ENCODE results near the gene XPNPEP2. TPM values are rescaled to one million over a fixed set of nuclear protein-coding genes. Genes with fewer than 3 reads are reported as not detected.

Gene XPNPEP2
- polyA plus RNA-seq, 3 donors: 0.19 TPM; not detected in 2

DNA sequence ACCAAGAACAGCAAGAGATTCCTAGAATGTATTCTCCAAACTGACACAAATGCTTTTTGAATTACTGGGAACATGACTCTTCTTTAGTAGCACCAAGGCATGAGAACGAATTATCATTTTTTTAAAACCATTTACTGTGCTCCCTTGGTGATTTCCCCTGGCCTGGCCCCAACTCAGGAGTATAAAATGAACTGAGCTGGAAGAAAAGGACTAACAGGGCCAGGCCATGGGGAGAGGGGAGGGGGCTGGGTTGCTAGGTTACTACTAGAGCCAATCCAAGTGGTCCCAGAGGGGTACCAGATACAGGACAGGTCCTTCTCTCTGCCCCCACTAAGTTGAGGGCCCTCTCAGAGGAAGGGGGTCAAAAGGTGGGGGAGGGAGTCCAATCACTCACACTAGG is 64.1 kb downstream of the XPNPEP2 start:
- H3K4me2 ChIP-seq (replicated peaks; ENCODE audit: extremely low read depth, low read length, poor library complexity, severe bottlenecking): no peak overlapping the region
- H3K27me3 ChIP-seq (ENCODE audit: control insufficient read depth in 2 of 2, insufficient read depth in 2 of 2, low read length in 2 of 2): no peaks in the 10 kb centered on the region
- H3K9ac ChIP-seq (ENCODE audit: insufficient read depth, low read length, poor library complexity, severe bottlenecking): no peak overlapping the region
- H3K9me3 ChIP-seq (replicated peaks in 1 of 2; ENCODE audit: control insufficient read depth in 1 of 2, insufficient read depth in 1 of 2, low read length in 2 of 2): no peaks in the 10 kb centered on the region
- no CpG with 5 or more reads among the region's 1 CpG for WGBS (ENCODE audit: insufficient coverage)
- H3K36me3 ChIP-seq (replicated peaks in 1 of 2; ENCODE audit: control insufficient read depth in 1 of 2, insufficient read depth in 2 of 2, low read length in 2 of 2): peaks cover 3 to 14% of the 10 kb centered on the region in 2 donors
- intact Hi-C loops (cut with micrococcal nuclease): no loop called here
- no peak overlapping the region for H3K27ac Mint-ChIP-seq
- H3K4me1 Mint-ChIP-seq: peaks cover 30% of the 10 kb centered on the region
- DNase-seq: no peak
- no peak overlapping the region for H3K27ac ChIP-seq (ENCODE audit: low read depth in 1 of 2, low read length in 2 of 2)
- peaks cover 0 to 10% (median 1%) of the 10 kb centered on the region in 3 donors for H3K27me3 Mint-ChIP-seq (ENCODE audit: low read depth in 3 of 3)
- no peaks in the 10 kb centered on the region for H3K79me2 ChIP-seq (ENCODE audit: insufficient read depth, low read length)
- TF ChIP-seq, protein P1, sequence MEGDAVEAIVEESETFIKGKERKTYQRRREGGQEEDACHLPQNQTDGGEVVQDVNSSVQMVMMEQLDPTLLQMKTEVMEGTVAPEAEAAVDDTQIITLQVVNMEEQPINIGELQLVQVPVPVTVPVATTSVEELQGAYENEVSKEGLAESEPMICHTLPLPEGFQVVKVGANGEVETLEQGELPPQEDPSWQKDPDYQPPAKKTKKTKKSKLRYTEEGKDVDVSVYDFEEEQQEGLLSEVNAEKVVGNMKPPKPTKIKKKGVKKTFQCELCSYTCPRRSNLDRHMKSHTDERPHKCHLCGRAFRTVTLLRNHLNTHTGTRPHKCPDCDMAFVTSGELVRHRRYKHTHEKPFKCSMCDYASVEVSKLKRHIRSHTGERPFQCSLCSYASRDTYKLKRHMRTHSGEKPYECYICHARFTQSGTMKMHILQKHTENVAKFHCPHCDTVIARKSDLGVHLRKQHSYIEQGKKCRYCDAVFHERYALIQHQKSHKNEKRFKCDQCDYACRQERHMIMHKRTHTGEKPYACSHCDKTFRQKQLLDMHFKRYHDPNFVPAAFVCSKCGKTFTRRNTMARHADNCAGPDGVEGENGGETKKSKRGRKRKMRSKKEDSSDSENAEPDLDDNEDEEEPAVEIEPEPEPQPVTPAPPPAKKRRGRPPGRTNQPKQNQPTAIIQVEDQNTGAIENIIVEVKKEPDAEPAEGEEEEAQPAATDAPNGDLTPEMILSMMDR (IDR thresholded peaks at IDR 0.05): no peak
- no peak overlapping the region for H3K4me3 Mint-ChIP-seq
- H3K4me1 ChIP-seq (ENCODE audit: control insufficient read depth in 1 of 2, insufficient read depth in 2 of 2, low read length in 2 of 2): peaks cover 20 to 24% of the 10 kb centered on the region in 2 donors
- no peak overlapping the region for H2AFZ ChIP-seq (ENCODE audit: insufficient read depth, low read depth, low read length, poor library complexity, severe bottlenecking)
- H3K4me3 ChIP-seq (replicated peaks in 1 of 3; ENCODE audit: low read depth in 2 of 3, low read length in 3 of 3): no peak overlapping the region
- no peaks in the 10 kb centered on the region for H4K20me1 ChIP-seq (ENCODE audit: insufficient read depth, low read length)
- no peaks in the 10 kb centered on the region for H3K9me3 Mint-ChIP-seq
- H3K36me3 Mint-ChIP-seq: peaks cover 8 to 16% of the 10 kb centered on the region in 2 donors

DNA sequence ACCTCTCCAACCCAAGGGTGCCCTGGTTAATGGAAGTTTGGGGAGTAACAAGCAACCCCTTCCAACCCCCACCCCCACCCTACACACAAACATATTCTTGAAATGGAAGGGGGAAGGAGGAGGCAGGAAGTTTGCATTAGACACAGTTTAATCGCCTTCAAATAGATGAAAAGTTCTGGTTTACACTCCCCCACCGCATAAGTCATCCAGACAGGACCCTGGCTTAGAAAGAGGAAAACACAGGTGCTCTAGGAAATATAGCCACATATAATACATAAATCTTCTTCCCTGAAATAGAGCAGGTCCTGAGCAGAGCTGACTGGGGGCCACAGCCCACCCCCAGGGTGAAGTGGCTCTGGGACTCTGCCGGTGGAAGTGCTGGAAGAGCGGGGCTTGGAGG is 66.0 kb downstream of the XPNPEP2 start:
- TF ChIP-seq, protein P1 (IDR thresholded peaks at IDR 0.05): no peak
- intact Hi-C loops (cut with micrococcal nuclease): loop anchor here in 1 of 2 donors (5.0 kb wide), 1 partner anchor 48 kb away; no protein-coding TSS in a partner anchor
- WGBS (ENCODE audit: insufficient coverage): 53% methylated on average over 2 of the region's 4 CpGs

More for the DNA sequence above, 66.0 kb downstream of the XPNPEP2 start:
- Mint-ChIP-seq H3K4me1 (peaks cover 32% of the 10 kb centered on the region), H3K4me3 (no peak overlapping the region), H3K9me3 (no peaks in the 10 kb centered on the region), H3K27me3 (ENCODE audit: low read depth in 3 of 3) (peaks cover 0 to 13% (median 1%) of the 10 kb centered on the region in 3 donors), H3K27ac (peak overlapping the region in 1 of 7 donors; percentile 21), H3K36me3 (peaks cover 3% of the 10 kb centered on the region in 2 donors)
- no peak overlapping the region for H2AFZ ChIP-seq (ENCODE audit: insufficient read depth, low read depth, low read length, poor library complexity, severe bottlenecking)
- no peaks in the 10 kb centered on the region for H3K27me3 ChIP-seq (ENCODE audit: control insufficient read depth in 2 of 2, insufficient read depth in 2 of 2, low read length in 2 of 2)
- H3K4me3 ChIP-seq (replicated peaks in 1 of 3; ENCODE audit: low read depth in 2 of 3, low read length in 3 of 3): no peak overlapping the region
- H3K79me2 ChIP-seq (ENCODE audit: insufficient read depth, low read length): no peaks in the 10 kb centered on the region
- no peak for DNase-seq
- H3K9ac ChIP-seq (ENCODE audit: insufficient read depth, low read length, poor library complexity, severe bottlenecking): no peak overlapping the region
- no peak overlapping the region for H3K27ac ChIP-seq (ENCODE audit: low read depth in 1 of 2, low read length in 2 of 2)
- H4K20me1 ChIP-seq (ENCODE audit: insufficient read depth, low read length): no peaks in the 10 kb centered on the region
- H3K9me3 ChIP-seq (replicated peaks in 1 of 2; ENCODE audit: control insufficient read depth in 1 of 2, insufficient read depth in 1 of 2, low read length in 2 of 2): no peaks in the 10 kb centered on the region
- H3K36me3 ChIP-seq (replicated peaks in 1 of 2; ENCODE audit: control insufficient read depth in 1 of 2, insufficient read depth in 2 of 2, low read length in 2 of 2): no peaks in the 10 kb centered on the region
- H3K4me2 ChIP-seq (replicated peaks; ENCODE audit: extremely low read depth, low read length, poor library complexity, severe bottlenecking): no peak overlapping the region
- H3K4me1 ChIP-seq (ENCODE audit: control insufficient read depth in 1 of 2, insufficient read depth in 2 of 2, low read length in 2 of 2): peaks cover 27 to 29% of the 10 kb centered on the region in 2 donors
